HepG2 (cell line): ENCODE results near the gene HEPHL1. TPM values are rescaled to one million over a fixed set of nuclear protein-coding genes. Genes with fewer than 3 reads are reported as not detected.
A peak's percentile ranks its signal among the peaks of the same experiment; 100 is the strongest.

Experiments
- CC2D1A ChIP-seq: sonication (generic); formaldehyde crosslinking; IDR thresholded peaks from 2 replicates; pipeline ENCODE4 v1.8.1; 2023; ENCODE audit warnings: mild to moderate bottlenecking, missing genetic modification reagents
- EEA1 ChIP-seq: sonication (generic); formaldehyde crosslinking; IDR thresholded peaks from 2 replicates; pipeline ENCODE4 v1.5.1; 2020; ENCODE audit warnings: mild to moderate bottlenecking, missing genetic modification reagents, borderline replicate concordance
- EHMT2 ChIP-seq: fragments of 200-600 bp; sonication (generic); IDR thresholded peaks from 2 replicates; pipeline ENCODE4 v1.7.0; 2017; ENCODE audit warnings: antibody characterized with exemption, low read depth, low read length, borderline replicate concordance
- GABPB1 ChIP-seq: IDR thresholded peaks from 2 replicates; pipeline ENCODE4 v1.6.1; 2016; ENCODE audit warnings: mild to moderate bottlenecking, missing genetic modification reagents, moderate library complexity, missing compliant biosample characterization
- JARID2 ChIP-seq: sonication (generic); formaldehyde crosslinking; IDR thresholded peaks from 2 replicates; pipeline ENCODE4 v1.8.1; 2023; ENCODE audit warnings: missing genetic modification reagents, inconsistent platforms; ENCODE audit not compliant: insufficient replicate concordance
- MBNL3 ChIP-seq: fragments of 250-450 bp; sonication (Bioruptor Pico); conservative IDR thresholded peaks from 2 replicates; pipeline ENCODE4 v1.8.0; 2022; ENCODE audit warnings: mild to moderate bottlenecking, inconsistent platforms
- MTF1 ChIP-seq: sonication (generic); formaldehyde crosslinking; IDR thresholded peaks from 2 replicates; pipeline ENCODE4 v1.5.0; 2020; ENCODE audit warnings: missing genetic modification reagents
- NBN ChIP-seq: fragments of 450-650 bp; conservative IDR thresholded peaks from 2 replicates; pipeline ENCODE4 v1.6.1; 2017
- NFRKB ChIP-seq: fragments of 450-650 bp; IDR thresholded peaks from 2 replicates; pipeline ENCODE4 v1.6.1; 2017
- SCMH1 ChIP-seq: sonication (generic); formaldehyde crosslinking; IDR thresholded peaks from 2 replicates; pipeline ENCODE4 v1.9.0; 2021; ENCODE audit warnings: missing genetic modification reagents, mild to moderate bottlenecking, borderline replicate concordance
- SIN3A ChIP-seq: IDR thresholded peaks from 2 replicates; pipeline ENCODE4 v1.6.1; 2011; ENCODE audit warnings: low read depth, mild to moderate bottlenecking, control low read depth, low read length, borderline replicate concordance
- SMARCC2 ChIP-seq: fragments of 450-650 bp; IDR thresholded peaks from 2 replicates; pipeline ENCODE4 v1.6.1; 2017; ENCODE audit warnings: antibody characterized with exemption, mild to moderate bottlenecking
- SMC3 ChIP-seq: IDR thresholded peaks from 2 replicates; pipeline ENCODE4 v1.6.1; 2011; ENCODE audit warnings: low read length, improper control_type of control experiment
- TEAD3 ChIP-seq: optimal IDR thresholded peaks from 2 replicates; pipeline ENCODE3; 2016; ENCODE audit warnings: borderline replicate concordance
- YEATS2 ChIP-seq: sonication (generic); formaldehyde crosslinking; IDR thresholded peaks from 2 replicates; pipeline ENCODE4 v1.4.0; 2020; ENCODE audit warnings: missing genetic modification reagents, borderline replicate concordance
- YY1 ChIP-seq: IDR thresholded peaks from 2 replicates; pipeline ENCODE4 v1.6.1; 2011; ENCODE audit warnings: low read length, low read depth, moderate library complexity, mild to moderate bottlenecking; ENCODE audit not compliant: insufficient read depth, insufficient replicate concordance
- ZBTB8A ChIP-seq: sonication (generic); formaldehyde crosslinking; IDR thresholded peaks from 2 replicates; pipeline ENCODE4 v1.4.0; 2020; ENCODE audit warnings: mild to moderate bottlenecking, low read depth, missing genetic modification reagents, borderline replicate concordance
- ZFP90 ChIP-seq: sonication (generic); formaldehyde crosslinking; IDR thresholded peaks from 2 replicates; pipeline ENCODE4 v1.8.0; 2022; ENCODE audit warnings: missing genetic modification reagents, mild to moderate bottlenecking, inconsistent platforms, borderline replicate concordance
- ZNF232 ChIP-seq: sonication (generic); formaldehyde crosslinking; IDR thresholded peaks from 2 replicates; pipeline ENCODE4 v1.4.0; 2020; ENCODE audit warnings: missing genetic modification reagents, borderline replicate concordance
- ZNF350 ChIP-seq: sonication (generic); formaldehyde crosslinking; IDR thresholded peaks from 2 replicates; pipeline ENCODE4 v1.4.0; 2020; ENCODE audit warnings: mild to moderate bottlenecking, low read depth, missing genetic modification reagents, borderline replicate concordance
- ZNF547 ChIP-seq: sonication (generic); formaldehyde crosslinking; IDR thresholded peaks from 2 replicates; pipeline ENCODE4 v1.5.1; 2020; ENCODE audit warnings: mild to moderate bottlenecking, missing genetic modification reagents
- ZNF550 ChIP-seq: sonication (generic); formaldehyde crosslinking; IDR thresholded peaks from 2 replicates; pipeline ENCODE4 v1.4.0; 2020; ENCODE audit warnings: mild to moderate bottlenecking, missing genetic modification reagents, borderline replicate concordance
- ZNF552 ChIP-seq: sonication (generic); formaldehyde crosslinking; IDR thresholded peaks from 2 replicates; pipeline ENCODE4 v1.9.0; 2022; ENCODE audit warnings: missing genetic modification reagents, mild to moderate bottlenecking, borderline replicate concordance
- ZNF615 ChIP-seq: sonication (generic); formaldehyde crosslinking; IDR thresholded peaks from 2 replicates; pipeline ENCODE4 v1.5.0; 2020; ENCODE audit warnings: mild to moderate bottlenecking, missing genetic modification reagents, borderline replicate concordance
- ZNF883 ChIP-seq: sonication (generic); formaldehyde crosslinking; IDR thresholded peaks from 2 replicates; pipeline ENCODE4 v1.5.1; 2020; ENCODE audit warnings: mild to moderate bottlenecking, missing genetic modification reagents; ENCODE audit errors: not compliant biosample characterization
- polyA plus RNA-seq, 8 experiments: library from polyadenylated mRNA; depleted of rRNA in 3 of 8; stranded (reverse) in 7 of 8; unstranded in 1 of 8; fragments of >200 nt; fragmentation: Illumina TruSeq in 4 of 8; extraction: Trizol in 4 of 8; gene quantifications; 2 replicates each; pipeline versions ENCODE4 v1.2.1 to v1.2.3, GENCODE V29; 2011 to 2016; ENCODE audit warnings: low read depth in 4 of 8, missing spikeins in 1 of 8, mixed read lengths in 1 of 8; ENCODE audit not compliant: insufficient read depth in 1 of 8
- total RNA-seq, 5 experiments: library from RNA; depleted of rRNA; stranded (reverse); fragments of >200 nt; fragmentation: Illumina TruSeq; extraction: Trizol; gene quantifications; 2 replicates each; pipeline ENCODE4 v1.2.3, GENCODE V29; 2016; ENCODE audit warnings: low read depth in 1 of 5
- TF ChIP-seq, protein P1 (sequence below): sonication (generic); formaldehyde crosslinking; IDR thresholded peaks from 2 replicates; pipeline ENCODE4 v1.8.0; 2022; ENCODE audit warnings: mild to moderate bottlenecking, missing genetic modification reagents, borderline replicate concordance
- TF ChIP-seq, protein P2 (sequence below): sonication (generic); formaldehyde crosslinking; IDR thresholded peaks from 2 replicates; pipeline ENCODE4 v1.4.0; 2020; ENCODE audit warnings: missing genetic modification reagents, mild to moderate bottlenecking, borderline replicate concordance

Gene HEPHL1
- total and polyA plus RNA-seq, 2 of the 13 experiments (the other 11 are each of a cell fraction or from before 2014, with no cell fraction given), result 0.04 to 0.05 TPM

- TF ChIP-seq, protein P1, sequence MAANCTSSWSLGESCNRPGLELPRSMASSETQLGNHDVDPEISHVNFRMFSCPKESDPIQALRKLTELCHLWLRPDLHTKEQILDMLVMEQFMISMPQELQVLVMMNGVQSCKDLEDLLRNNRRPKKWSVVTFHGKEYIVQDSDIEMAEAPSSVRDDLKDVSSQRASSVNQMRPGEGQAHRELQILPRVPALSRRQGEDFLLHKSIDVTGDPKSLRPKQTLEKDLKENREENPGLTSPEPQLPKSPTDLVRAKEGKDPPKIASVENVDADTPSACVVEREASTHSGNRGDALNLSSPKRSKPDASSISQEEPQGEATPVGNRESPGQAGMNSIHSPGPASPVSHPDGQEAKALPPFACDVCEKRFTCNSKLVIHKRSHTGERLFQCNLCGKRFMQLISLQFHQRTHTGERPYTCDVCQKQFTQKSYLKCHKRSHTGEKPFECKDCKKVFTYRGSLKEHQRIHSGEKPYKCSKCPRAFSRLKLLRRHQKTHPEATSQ, result no peak; the same call in 1 of the 2 replicates
- TF ChIP-seq ZFP90 (no peak), SMC3 (no peak), ZNF883 (CRISPR knock-in tag) (peak; percentile 43), NFRKB (no peak), NBN (no peak), EEA1 (CRISPR knock-in tag) (0 out of 2 replicates have a peak, but pooled peaks have one; percentile 62), ZNF615 (CRISPR knock-in tag) (no peak), SMARCC2 (no peak), GABPB1 (CRISPR knock-in tag) (peak; percentile 93), JARID2 (CRISPR knock-in tag) (no peak), MTF1 (CRISPR knock-in tag) (no peak), CC2D1A (CRISPR knock-in tag) (no peak), EHMT2 (no peak), ZNF550 (no peak), YY1 (peak; percentile 53), ZNF547 (CRISPR knock-in tag) (peak; percentile 82), YEATS2 (CRISPR knock-in tag) (peak; percentile 65; the same call in 1 of the 2 replicates), ZNF552 (CRISPR knock-in tag) (0 out of 2 replicates have a peak, but pooled peaks have one; percentile 33), ZNF350 (CRISPR knock-in tag) (no peak), TEAD3 (peak; percentile 73), SIN3A (0 out of 2 replicates have a peak, but pooled peaks have one; percentile 87), MBNL3 (no peak), ZBTB8A (no peak), ZNF232 (CRISPR knock-in tag) (peak; percentile 40; the same call in 1 of the 2 replicates), SCMH1 (CRISPR knock-in tag) (no peak)
- TF ChIP-seq, protein P2, sequence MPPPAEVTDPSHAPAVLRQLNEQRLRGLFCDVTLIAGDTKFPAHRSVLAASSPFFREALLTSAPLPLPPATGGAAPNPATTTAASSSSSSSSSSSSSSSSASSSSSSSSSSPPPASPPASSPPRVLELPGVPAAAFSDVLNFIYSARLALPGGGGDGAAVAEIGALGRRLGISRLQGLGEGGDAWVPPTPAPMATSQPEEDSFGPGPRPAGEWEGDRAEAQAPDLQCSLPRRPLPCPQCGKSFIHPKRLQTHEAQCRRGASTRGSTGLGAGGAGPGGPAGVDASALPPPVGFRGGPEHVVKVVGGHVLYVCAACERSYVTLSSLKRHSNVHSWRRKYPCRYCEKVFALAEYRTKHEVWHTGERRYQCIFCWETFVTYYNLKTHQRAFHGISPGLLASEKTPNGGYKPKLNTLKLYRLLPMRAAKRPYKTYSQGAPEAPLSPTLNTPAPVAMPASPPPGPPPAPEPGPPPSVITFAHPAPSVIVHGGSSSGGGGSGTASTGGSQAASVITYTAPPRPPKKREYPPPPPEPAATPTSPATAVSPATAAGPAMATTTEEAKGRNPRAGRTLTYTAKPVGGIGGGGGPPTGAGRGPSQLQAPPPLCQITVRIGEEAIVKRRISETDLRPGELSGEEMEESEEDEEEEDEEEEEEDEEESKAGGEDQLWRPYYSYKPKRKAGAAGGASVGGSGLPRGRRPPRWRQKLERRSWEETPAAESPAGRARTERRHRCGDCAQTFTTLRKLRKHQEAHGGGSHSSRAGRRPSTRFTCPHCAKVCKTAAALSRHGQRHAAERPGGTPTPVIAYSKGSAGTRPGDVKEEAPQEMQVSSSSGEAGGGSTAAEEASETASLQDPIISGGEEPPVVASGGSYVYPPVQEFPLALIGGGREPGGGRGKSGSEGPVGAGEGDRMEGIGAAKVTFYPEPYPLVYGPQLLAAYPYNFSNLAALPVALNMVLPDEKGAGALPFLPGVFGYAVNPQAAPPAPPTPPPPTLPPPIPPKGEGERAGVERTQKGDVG (CRISPR knock-in tag), result peak; percentile 4; the same call in 1 of the 2 replicates
Observed at GRCh38 chr11:94128746-94129511, 107.8 kb downstream of the HEPHL1 start, which contains the start of gene PANX1 (continued).
